WTC11 (cell line): ENCODE results near the gene MITF. TPM values are rescaled to one million over a fixed set of nuclear protein-coding genes. Genes with fewer than 3 reads are reported as not detected.
A peak's percentile ranks its signal among the peaks of the same experiment; 100 is the strongest.

Source experiments
- ATAC-seq: fragments of 200-7000 bp; cut with Tn5 transposase; 2 replicates; pipeline ENCODE4 v1.10.0; 2021; ENCODE audit warnings: mild to moderate bottlenecking, moderate library complexity
- CTCF ChIA-PET: fragments of 300-600 bp; sonication (Branson Sonifier 250); formaldehyde crosslinking; loops from one replicate; lab custom pipeline; 2021; ENCODE audit warnings: antibody characterized with exemption; lab: Charles Lee
- POLR2A ChIA-PET: fragments of 350-600 bp; sonication (Branson Sonifier 250); formaldehyde crosslinking; loops from one replicate; lab custom pipeline; 2021; ENCODE audit warnings: antibody characterized with exemption; lab: Charles Lee
- DNase-seq: peaks from one replicate; pipeline ENCODE4 v3.0.0; 2021; ENCODE audit warnings: low spot score
- H3K27ac Mint-ChIP-seq: 2 replicates; pipeline ENCODE4 v1.8.0; 2021; ENCODE audit warnings: mixed read lengths
- H3K27me3 Mint-ChIP-seq: 2 replicates; pipeline ENCODE4 v1.8.0; 2021; ENCODE audit warnings: low read depth, mild to moderate bottlenecking, moderate library complexity, mixed read lengths
- H3K36me3 Mint-ChIP-seq: 2 replicates; pipeline ENCODE4 v1.8.0; 2021; ENCODE audit warnings: mixed read lengths
- H3K4me1 Mint-ChIP-seq: 2 replicates; pipeline ENCODE4 v1.8.0; 2022; ENCODE audit warnings: mixed read lengths
- H3K4me3 Mint-ChIP-seq: 2 replicates; pipeline ENCODE4 v1.8.0; 2021; ENCODE audit warnings: mild to moderate bottlenecking, moderate library complexity, mixed read lengths
- H3K9me3 Mint-ChIP-seq: 2 replicates; pipeline ENCODE4 v1.8.0; 2021; ENCODE audit warnings: mixed read lengths
- EMX1 ChIP-seq: fragments of 250-450 bp; sonication (Bioruptor Pico); IDR thresholded peaks from 2 replicates; pipeline ENCODE4 v1.8.0; 2021; ENCODE audit warnings: mild to moderate bottlenecking
- ESRRA ChIP-seq: sonication (generic); formaldehyde crosslinking; IDR thresholded peaks from 2 replicates; pipeline ENCODE4 v1.8.1; 2022; ENCODE audit warnings: mild to moderate bottlenecking, missing genetic modification reagents, borderline replicate concordance
- GTF2I ChIP-seq: fragments of 250-450 bp; sonication (Bioruptor Pico); conservative IDR thresholded peaks from 2 replicates; pipeline ENCODE4 v1.4.0; 2021; ENCODE audit warnings: mild to moderate bottlenecking
- IRF2 ChIP-seq: sonication (generic); formaldehyde crosslinking; IDR thresholded peaks from 2 replicates; pipeline ENCODE4 v1.8.0; 2022; ENCODE audit warnings: low read depth, missing genetic modification reagents, borderline replicate concordance
- MAX ChIP-seq: sonication (generic); formaldehyde crosslinking; IDR thresholded peaks from 2 replicates; pipeline ENCODE4 v1.8.0; 2022; ENCODE audit warnings: mild to moderate bottlenecking, missing genetic modification reagents
- NR1H2 ChIP-seq: sonication (generic); formaldehyde crosslinking; IDR thresholded peaks from 2 replicates; pipeline ENCODE4 v1.9.0; 2021; ENCODE audit warnings: mild to moderate bottlenecking, moderate library complexity, missing genetic modification reagents
- NR3C1 ChIP-seq: sonication (generic); formaldehyde crosslinking; conservative IDR thresholded peaks from 2 replicates; pipeline ENCODE4 v1.8.1; 2023; ENCODE audit warnings: low read depth, mild to moderate bottlenecking, missing genetic modification reagents
- SMAD3 ChIP-seq: sonication (generic); formaldehyde crosslinking; IDR thresholded peaks from 2 replicates; pipeline ENCODE4 v1.8.0; 2022; ENCODE audit warnings: missing genetic modification reagents, mild to moderate bottlenecking, borderline replicate concordance
- TEAD1 ChIP-seq: sonication (generic); formaldehyde crosslinking; IDR thresholded peaks from 2 replicates; pipeline ENCODE4 v1.8.0; 2022; ENCODE audit warnings: mild to moderate bottlenecking, missing genetic modification reagents
- ZNF121 ChIP-seq: sonication (generic); formaldehyde crosslinking; IDR thresholded peaks from 2 replicates; pipeline ENCODE4 v1.8.0; 2023; ENCODE audit warnings: missing genetic modification reagents
- ZNF423 ChIP-seq: fragments of 250-450 bp; sonication (Bioruptor Pico); IDR thresholded peaks from 2 replicates; pipeline ENCODE4 v2.1.2; 2022; ENCODE audit warnings: mild to moderate bottlenecking, moderate library complexity
- total RNA-seq: library from RNA; stranded (reverse); gene quantifications from 3 replicates; pipeline ENCODE4 v1.2.3, GENCODE V29; 2021
- TF ChIP-seq, protein P1 (sequence below): sonication (generic); formaldehyde crosslinking; IDR thresholded peaks from 2 replicates; pipeline ENCODE4 v1.8.0; 2022; ENCODE audit warnings: mild to moderate bottlenecking, missing genetic modification reagents
- TF ChIP-seq, protein P2 (sequence below): sonication (generic); formaldehyde crosslinking; IDR thresholded peaks from 2 replicates; pipeline ENCODE4 v1.8.1; 2023; ENCODE audit warnings: mild to moderate bottlenecking, missing genetic modification reagents, moderate library complexity
- TF ChIP-seq, protein P3 (sequence below): sonication (generic); formaldehyde crosslinking; IDR thresholded peaks from 2 replicates; pipeline ENCODE4 v1.8.0; 2023; ENCODE audit warnings: mild to moderate bottlenecking, missing genetic modification reagents

MITF gene
- total RNA-seq, 1 experiment from 2014 or later, result 1.3 TPM

- TF ChIP-seq SMAD3 (no peak), EMX1 (no peak), NR1H2 (CRISPR knock-in tag) (no peak), TEAD1 (CRISPR knock-in tag) (no peak), NR3C1 (CRISPR knock-in tag) (no peak), ZNF423 (CRISPR knock-in tag) (no peak), IRF2 (CRISPR knock-in tag) (no peak)
- TF ChIP-seq, protein P1, sequence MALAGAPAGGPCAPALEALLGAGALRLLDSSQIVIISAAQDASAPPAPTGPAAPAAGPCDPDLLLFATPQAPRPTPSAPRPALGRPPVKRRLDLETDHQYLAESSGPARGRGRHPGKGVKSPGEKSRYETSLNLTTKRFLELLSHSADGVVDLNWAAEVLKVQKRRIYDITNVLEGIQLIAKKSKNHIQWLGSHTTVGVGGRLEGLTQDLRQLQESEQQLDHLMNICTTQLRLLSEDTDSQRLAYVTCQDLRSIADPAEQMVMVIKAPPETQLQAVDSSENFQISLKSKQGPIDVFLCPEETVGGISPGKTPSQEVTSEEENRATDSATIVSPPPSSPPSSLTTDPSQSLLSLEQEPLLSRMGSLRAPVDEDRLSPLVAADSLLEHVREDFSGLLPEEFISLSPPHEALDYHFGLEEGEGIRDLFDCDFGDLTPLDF (CRISPR knock-in tag), result no peak
- TF ChIP-seq, protein P2, sequence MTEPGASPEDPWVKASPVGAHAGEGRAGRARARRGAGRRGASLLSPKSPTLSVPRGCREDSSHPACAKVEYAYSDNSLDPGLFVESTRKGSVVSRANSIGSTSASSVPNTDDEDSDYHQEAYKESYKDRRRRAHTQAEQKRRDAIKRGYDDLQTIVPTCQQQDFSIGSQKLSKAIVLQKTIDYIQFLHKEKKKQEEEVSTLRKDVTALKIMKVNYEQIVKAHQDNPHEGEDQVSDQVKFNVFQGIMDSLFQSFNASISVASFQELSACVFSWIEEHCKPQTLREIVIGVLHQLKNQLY, result no peak
- TF ChIP-seq, protein P3, sequence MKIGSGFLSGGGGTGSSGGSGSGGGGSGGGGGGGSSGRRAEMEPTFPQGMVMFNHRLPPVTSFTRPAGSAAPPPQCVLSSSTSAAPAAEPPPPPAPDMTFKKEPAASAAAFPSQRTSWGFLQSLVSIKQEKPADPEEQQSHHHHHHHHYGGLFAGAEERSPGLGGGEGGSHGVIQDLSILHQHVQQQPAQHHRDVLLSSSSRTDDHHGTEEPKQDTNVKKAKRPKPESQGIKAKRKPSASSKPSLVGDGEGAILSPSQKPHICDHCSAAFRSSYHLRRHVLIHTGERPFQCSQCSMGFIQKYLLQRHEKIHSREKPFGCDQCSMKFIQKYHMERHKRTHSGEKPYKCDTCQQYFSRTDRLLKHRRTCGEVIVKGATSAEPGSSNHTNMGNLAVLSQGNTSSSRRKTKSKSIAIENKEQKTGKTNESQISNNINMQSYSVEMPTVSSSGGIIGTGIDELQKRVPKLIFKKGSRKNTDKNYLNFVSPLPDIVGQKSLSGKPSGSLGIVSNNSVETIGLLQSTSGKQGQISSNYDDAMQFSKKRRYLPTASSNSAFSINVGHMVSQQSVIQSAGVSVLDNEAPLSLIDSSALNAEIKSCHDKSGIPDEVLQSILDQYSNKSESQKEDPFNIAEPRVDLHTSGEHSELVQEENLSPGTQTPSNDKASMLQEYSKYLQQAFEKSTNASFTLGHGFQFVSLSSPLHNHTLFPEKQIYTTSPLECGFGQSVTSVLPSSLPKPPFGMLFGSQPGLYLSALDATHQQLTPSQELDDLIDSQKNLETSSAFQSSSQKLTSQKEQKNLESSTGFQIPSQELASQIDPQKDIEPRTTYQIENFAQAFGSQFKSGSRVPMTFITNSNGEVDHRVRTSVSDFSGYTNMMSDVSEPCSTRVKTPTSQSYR (CRISPR knock-in tag), result no peak
- Mint-ChIP-seq H3K4me1 (peaks cover 34% of the 10 kb centered on the region), H3K4me3 (no peak overlapping the region), H3K27ac (0 out of 2 replicates have a peak overlapping the region, but pooled peaks have one; percentile 66), H3K9me3 (no peaks in the 10 kb centered on the region), H3K27me3 (no peaks in the 10 kb centered on the region), H3K36me3 (no peaks in the 10 kb centered on the region)
- ATAC-seq, result no peak
- POLR2A ChIA-PET, result interaction anchor here (0.6 kb wide), 1 partner anchor 358 kb away, joined by 3 read pairs; no protein-coding TSS in a partner anchor
- DNase-seq, result no peak
- CTCF ChIA-PET, result interaction anchor here (0.5 to 0.6 kb wide), 2 partner anchors 537 to 1248 kb away, joined by 3 read pairs; no protein-coding TSS in a partner anchor
Measured at GRCh38 chr3:69997631-69998307, 258.5 kb downstream of the MITF start.

DNA sequence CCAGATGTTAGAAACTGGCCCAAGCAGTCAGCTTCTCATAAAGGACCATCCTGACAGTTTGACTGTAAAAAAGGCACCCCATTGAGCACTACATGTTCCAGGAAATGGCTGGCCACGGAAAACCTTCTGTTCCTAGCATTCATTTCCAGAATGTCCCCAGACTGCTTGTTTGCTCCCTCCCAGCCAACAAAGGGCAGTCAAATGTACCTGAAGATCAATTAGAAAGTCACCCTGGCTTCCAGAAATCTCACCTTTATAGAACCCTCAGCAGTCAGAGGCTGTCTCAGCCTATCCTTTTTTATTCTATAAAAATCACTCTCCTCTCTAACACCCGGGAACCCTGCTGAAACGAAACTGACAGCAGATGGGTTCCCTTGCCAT lies 259.5 kb downstream of the MITF start:
- peak; percentile 69 for ATAC-seq
- no peaks in the 10 kb centered on the region for H3K36me3 Mint-ChIP-seq
- H3K27ac Mint-ChIP-seq, result peak overlapping the region; percentile 71
- POLR2A ChIA-PET, result interaction anchor here (0.6 kb wide), 1 partner anchor 359 kb away, joined by 3 read pairs; no protein-coding TSS in a partner anchor
- TF ChIP-seq GTF2I (CRISPR knock-in tag) (no peak), ZNF121 (CRISPR knock-in tag) (peak; percentile 75)
- TF ChIP-seq, all 79 proteins: peak for 1
- Mint-ChIP-seq H3K4me3 (no peak overlapping the region), H3K4me1 (peaks cover 34% of the 10 kb centered on the region), H3K27me3 (no peaks in the 10 kb centered on the region), H3K9me3 (no peaks in the 10 kb centered on the region)
- CTCF ChIA-PET, result no interaction called here
- no peak for DNase-seq

DNA sequence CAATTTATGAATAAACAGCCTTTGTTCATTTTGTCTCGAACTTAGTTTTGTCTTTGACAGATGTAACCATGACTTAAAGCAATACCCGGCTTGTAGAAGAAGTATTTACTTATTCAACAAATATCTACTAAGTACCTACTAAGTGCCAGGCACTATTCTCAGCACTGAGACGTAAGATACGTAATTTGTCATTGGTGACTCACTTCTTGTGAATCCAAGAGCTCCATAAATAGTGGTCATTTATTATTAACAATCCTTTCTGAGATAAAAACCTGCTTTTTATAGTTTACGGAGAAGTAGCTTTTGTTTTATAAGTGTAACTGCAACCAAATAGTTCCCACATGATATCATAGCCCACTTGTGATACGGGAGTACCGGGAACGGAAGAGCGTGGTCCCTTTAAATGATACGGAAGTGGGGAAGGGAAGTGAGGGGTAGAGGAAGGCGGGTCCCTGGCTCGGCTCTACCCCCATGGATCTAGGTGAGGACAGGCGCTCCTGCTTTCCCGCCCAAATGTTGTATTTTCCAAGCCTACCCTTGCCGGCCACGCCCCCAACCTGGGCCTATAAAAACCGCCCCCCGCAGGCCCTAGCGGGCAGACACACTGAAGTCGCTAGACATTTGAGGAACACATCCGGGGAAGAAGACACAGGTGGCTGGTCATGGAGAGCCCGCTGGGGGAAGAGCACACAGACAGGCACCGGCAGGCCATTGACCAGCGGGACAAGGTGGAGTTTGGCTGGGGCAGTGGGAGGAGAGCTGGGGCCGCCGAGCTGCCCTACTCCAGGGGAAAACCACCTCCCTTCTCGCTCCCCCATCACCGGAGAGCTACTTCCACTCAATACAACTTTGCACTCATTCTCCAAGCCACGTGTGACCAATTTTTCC lies 260.1 kb downstream of the MITF start, which contains the start of gene SAMMSON:
Gene SAMMSON (plus strand): TSS at position 594 of the 888 bp plus-strand sequence.
- TF ChIP-seq MAX (CRISPR knock-in tag) (0 out of 2 replicates have a peak, but pooled peaks have one; percentile 44), ESRRA (no peak)
- Mint-ChIP-seq H3K4me1 (peaks cover 34% of the 10 kb centered on the region), H3K27me3 (no peaks in the 10 kb centered on the region), H3K4me3 (no peak within 1 kb of the TSS), H3K36me3 (no peaks in the 10 kb centered on the region), H3K9me3 (no peaks in the 10 kb centered on the region), H3K27ac (peak within 1 kb of the TSS; percentile 71)
- POLR2A ChIA-PET, result no interaction called here
- CTCF ChIA-PET, result no interaction called here
- DNase-seq, result peak; percentile 52
- ATAC-seq, result peak; percentile 83
